MCF 10A (cell line): ENCODE measurements around the gene CDK14. TPM values are rescaled to one million over a fixed set of nuclear protein-coding genes. Genes with fewer than 3 reads are reported as not detected.

ENCODE experiments used
- BruUV-seq: library from RNA; stranded (reverse); fragments of 400-500 nt; replicated peaks from 2 replicates; lab custom pipeline; 2021; lab: Mats Ljungman, UMichigan
- CTCF ChIA-PET: fragments of 300-600 bp; sonication (Branson Sonifier 250); formaldehyde crosslinking; extraction: SDS; loops from one replicate; lab custom pipeline; 2021; ENCODE audit warnings: antibody characterized with exemption, inconsistent platforms; lab: Yijun Ruan, JAX
- POLR2A ChIA-PET: fragments of 300-600, 350-650 bp; sonication (Branson Sonifier 250); formaldehyde crosslinking; extraction: SDS; loops from one replicate; lab custom pipeline; 2020; ENCODE audit warnings: antibody characterized with exemption, inconsistent platforms; lab: Yijun Ruan, JAX
- DNase-seq: peaks from one replicate; pipeline ENCODE4 v3.0.0-alpha.2; 2018; ENCODE audit not compliant: unreplicated experiment
- H3K27ac Mint-ChIP-seq: one replicate; pipeline ENCODE4 v1.8.0; 2022; ENCODE audit warnings: mild to moderate bottlenecking, low read depth, mixed read lengths; ENCODE audit not compliant: unreplicated experiment
- H3K27me3 Mint-ChIP-seq: one replicate; pipeline ENCODE4 v1.8.0; 2022; ENCODE audit warnings: mixed read lengths; ENCODE audit not compliant: insufficient read depth, unreplicated experiment
- H3K36me3 Mint-ChIP-seq: one replicate; pipeline ENCODE4 v1.8.0; 2022; ENCODE audit warnings: mild to moderate bottlenecking, moderate library complexity, mixed read lengths; ENCODE audit not compliant: insufficient read depth, unreplicated experiment
- H3K4me1 Mint-ChIP-seq: one replicate; pipeline ENCODE4 v1.8.0; 2022; ENCODE audit warnings: mixed read lengths; ENCODE audit not compliant: insufficient read depth, unreplicated experiment
- H3K4me3 Mint-ChIP-seq: one replicate; pipeline ENCODE4 v1.8.0; 2022; ENCODE audit warnings: mild to moderate bottlenecking, moderate library complexity, mixed read lengths; ENCODE audit not compliant: unreplicated experiment
- H3K9me3 Mint-ChIP-seq: one replicate; pipeline ENCODE4 v1.8.0; 2022; ENCODE audit warnings: mixed read lengths; ENCODE audit not compliant: unreplicated experiment
- CTCF ChIP-seq: fragments of 200-600 bp; IDR thresholded peaks from one replicate; pipeline ENCODE4 v1.8.0; 2022; ENCODE audit warnings: antibody characterized with exemption, mild to moderate bottlenecking; ENCODE audit not compliant: unreplicated experiment
- intact Hi-C: fragments of 100-400 bp; cut with micrococcal nuclease; formaldehyde crosslinking; loops from 2 replicates; pipeline ENCODE4 v1.14.1; 2022
- total RNA-seq: library from RNA; stranded (reverse); gene quantifications from 2 replicates; pipeline ENCODE4 v1.2.3, GENCODE V29; 2022

The CDK14 gene
- total RNA-seq, 1 experiment from 2014 or later: 32.0 TPM

GRCh38 chr7:91079487-91079886 lies 483.4 kb downstream of the CDK14 start:
- TF ChIP-seq CTCF: no peak
- Mint-ChIP-seq H3K4me1 (no peaks in the 10 kb centered on the region), H3K36me3 (peaks cover 9% of the 10 kb centered on the region), H3K4me3 (no peak overlapping the region), H3K27ac (no peak overlapping the region), H3K9me3 (no peaks in the 10 kb centered on the region), H3K27me3 (no peaks in the 10 kb centered on the region)
- no peak for DNase-seq
- BruUV-seq: no TSS peak
- POLR2A ChIA-PET: interaction anchor here (0.8 to 1.7 kb wide), 3 partner anchors 11 to 861 kb away, joined by 3 to 6 read pairs (median 4); partner anchors contain the start of gene AKAP9
- CTCF ChIA-PET: interaction anchor here (0.6 to 6.1 kb wide), 4 partner anchors 9 to 860 kb away, joined by 3 to 36 read pairs (median 4); no protein-coding TSS in a partner anchor
- intact Hi-C loops: no loop called here

- H3K36me3 Mint-ChIP-seq: peaks cover 11% of the 10 kb centered on the region
- intact Hi-C loops: loop anchor here (5.0 to 10.0 kb wide), 2 partner anchors 774 to 1367 kb away; partner anchors contain the start of gene GATAD1
- CTCF ChIA-PET: interaction anchor here (0.7 to 6.1 kb wide), 3 partner anchors 10 to 1094 kb away, joined by 3 to 36 read pairs (median 12); no protein-coding TSS in a partner anchor
- no peak overlapping the region for H3K27ac Mint-ChIP-seq
- no peak for TF ChIP-seq CTCF
- POLR2A ChIA-PET: interaction anchor here (1.1 kb wide), 1 partner anchor 860 kb away, joined by 3 read pairs; the partner anchor contains the start of gene AKAP9
- no peak overlapping the region for H3K4me3 Mint-ChIP-seq
- no peaks in the 10 kb centered on the region for H3K27me3 Mint-ChIP-seq
- BruUV-seq: no TSS peak
- no peaks in the 10 kb centered on the region for H3K4me1 Mint-ChIP-seq
- H3K9me3 Mint-ChIP-seq: no peaks in the 10 kb centered on the region
- no peak for DNase-seq
These were observed 484.2 kb downstream of the CDK14 start for GRCh38 chr7:91080351-91080750.

- H3K9me3 Mint-ChIP-seq: no peaks in the 10 kb centered on the region
- H3K27me3 Mint-ChIP-seq: no peaks in the 10 kb centered on the region
- ChIA-PET POLR2A (no interaction called here), CTCF (interaction anchor here (0.6 to 6.1 kb wide), 9 partner anchors 7 to 791 kb away, joined by 3 to 36 read pairs (median 5); no protein-coding TSS in a partner anchor)
- no peak for DNase-seq
- H3K36me3 Mint-ChIP-seq: peaks cover 6% of the 10 kb centered on the region
- no peak overlapping the region for H3K4me3 Mint-ChIP-seq
- H3K4me1 Mint-ChIP-seq: no peaks in the 10 kb centered on the region
- H3K27ac Mint-ChIP-seq: no peak overlapping the region
- TF ChIP-seq CTCF: no peak
- intact Hi-C loops: loop anchor here (5.0 to 10.0 kb wide), 2 partner anchors 773 to 1365 kb away; partner anchors contain the start of gene GATAD1
- BruUV-seq: no TSS peak
These were observed 485.9 kb downstream of the CDK14 start for GRCh38 chr7:91082038-91082437.

- H3K4me3 Mint-ChIP-seq: no peak overlapping the region
- BruUV-seq: no TSS peak
- POLR2A ChIA-PET: interaction anchor here (0.7 kb wide), 1 partner anchor 1365 kb away, joined by 3 read pairs; no protein-coding TSS in a partner anchor
These were observed 486.9 kb downstream of the CDK14 start for GRCh38 chr7:91082852-91083495.

More at GRCh38 chr7:91082852-91083495, 486.9 kb downstream of the CDK14 start:
- intact Hi-C loops: loop anchor here (1.0 to 10.0 kb wide), 5 partner anchors 526 to 1364 kb away; partner anchors contain the start of gene GATAD1
- CTCF ChIA-PET: interaction anchor here (0.6 to 6.1 kb wide), 28 partner anchors 8 to 1364 kb away, joined by 3 to 36 read pairs (median 4); no protein-coding TSS in a partner anchor
- peak; percentile 62 for TF ChIP-seq CTCF
- no peaks in the 10 kb centered on the region for H3K9me3 Mint-ChIP-seq
- H3K27ac Mint-ChIP-seq: no peak overlapping the region
- H3K27me3 Mint-ChIP-seq: no peaks in the 10 kb centered on the region
- DNase-seq: peak; percentile 36
- H3K36me3 Mint-ChIP-seq: peaks cover 6% of the 10 kb centered on the region
- H3K4me1 Mint-ChIP-seq: no peaks in the 10 kb centered on the region
